ENCODE data around the gene SNTG2. TPM values are rescaled to one million over a fixed set of nuclear protein-coding genes. Genes with fewer than 3 reads are reported as not detected.

SNTG2 gene
- total and polyA plus RNA-seq, 2 of the 13 experiments (the other 11 are each of a cell fraction or from before 2014, with no cell fraction given): not detected

GRCh38 chr2:1130922-1131321 is 180.3 kb downstream of the SNTG2 start (continued):
- no peak for TF ChIP-seq ZNF407 (CRISPR knock-in tag; IDR thresholded peaks at IDR 0.05; ENCODE audit: not compliant biosample characterization)
- no peak for TF ChIP-seq ZEB1 (IDR thresholded peaks at IDR 0.05; ENCODE audit: insufficient replicate concordance, low read depth)
- no peak for TF ChIP-seq POLR2G (IDR thresholded peaks at IDR 0.05; ENCODE audit: low read depth, low read length)
- TF ChIP-seq HNF4A (CRISPR knock-in tag; IDR thresholded peaks at IDR 0.05): no peak
- TF ChIP-seq ZNF652 (CRISPR knock-in tag; IDR thresholded peaks at IDR 0.05; ENCODE audit: borderline replicate concordance, low read depth): no peak
- TF ChIP-seq ZNF646 (CRISPR knock-in tag; IDR thresholded peaks at IDR 0.05): no peak
- no peak for TF ChIP-seq PLSCR1 (CRISPR knock-in tag; IDR thresholded peaks at IDR 0.05; ENCODE audit: borderline replicate concordance)
- TF ChIP-seq ZNF574 (CRISPR knock-in tag; IDR thresholded peaks at IDR 0.05): no peak
